Mesenchymal stem cell (in vitro differentiated cells and primary cell): ENCODE results near the gene NOTUM.

Source experiments
- DNase-seq: peaks from one replicate; pipeline ENCODE4 v3.0.0-alpha.2; 2013
- H2AFZ ChIP-seq: one replicate; pipeline ENCODE4 v1.6.1; 2013; ENCODE audit warnings: low read depth, mild to moderate bottlenecking, control low read depth, inconsistent platforms, low read length, moderate library complexity
- H2AK5ac ChIP-seq: 2 replicates; pipeline ENCODE4 v1.6.1; 2013; ENCODE audit warnings: low read length, moderate library complexity, mild to moderate bottlenecking, inconsistent platforms; ENCODE audit not compliant: severe bottlenecking
- H2BK120ac ChIP-seq: one replicate; pipeline ENCODE4 v1.6.1; 2013; ENCODE audit warnings: low read depth, mild to moderate bottlenecking, inconsistent platforms, low read length, moderate library complexity
- H2BK12ac ChIP-seq, 2 experiments: one replicate each; pipeline ENCODE4 v1.6.1; 2013; ENCODE audit warnings: inconsistent platforms in 2 of 2, low read length in 2 of 2, mild to moderate bottlenecking in 2 of 2, moderate library complexity in 2 of 2, control low read depth in 1 of 2
- H2BK15ac ChIP-seq: one replicate; pipeline ENCODE4 v1.6.1; 2013; ENCODE audit warnings: mild to moderate bottlenecking, low read depth, inconsistent platforms; ENCODE audit not compliant: poor library complexity, severe bottlenecking
- H2BK5ac ChIP-seq: 2 replicates; pipeline ENCODE4 v1.6.1; 2013; ENCODE audit warnings: low read depth, mild to moderate bottlenecking, low read length, control low read depth, inconsistent platforms; ENCODE audit not compliant: poor library complexity, severe bottlenecking
- H3K14ac ChIP-seq, 2 experiments: one replicate each; pipeline ENCODE4 v1.6.1; 2013; ENCODE audit warnings: inconsistent platforms in 2 of 2, low read length in 2 of 2, control low read depth in 1 of 2, mild to moderate bottlenecking in 1 of 2, moderate library complexity in 1 of 2
- H3K18ac ChIP-seq, 2 experiments: one replicate each; pipeline ENCODE4 v1.6.1; 2013; ENCODE audit warnings: inconsistent platforms in 2 of 2, low read length in 2 of 2, control low read depth in 1 of 2, low read depth in 1 of 2, mild to moderate bottlenecking in 1 of 2
- H3K23ac ChIP-seq, 2 experiments: one replicate each; pipeline ENCODE4 v1.6.1; 2013; ENCODE audit warnings: inconsistent platforms in 2 of 2, low read length in 2 of 2, mild to moderate bottlenecking in 2 of 2, moderate library complexity in 2 of 2, control low read depth in 1 of 2
- H3K27ac ChIP-seq: 2 replicates; pipeline ENCODE4 v1.5.1; 2013; ENCODE audit warnings: mild to moderate bottlenecking, moderate library complexity, low read length, control low read depth, inconsistent platforms; ENCODE audit not compliant: poor library complexity, severe bottlenecking
- H3K27me3 ChIP-seq, 2 experiments: 2 replicates each; pipeline versions ENCODE4 v1.6.1 to v1.7.0; 2013; ENCODE audit warnings: low read length in 2 of 2, mild to moderate bottlenecking in 2 of 2, moderate library complexity in 2 of 2, control low read depth in 1 of 2, inconsistent platforms in 1 of 2; ENCODE audit not compliant: control insufficient read depth in 1 of 2, insufficient read depth in 1 of 2
- H3K36me3 ChIP-seq, 2 experiments: 2 replicates each; pipeline versions ENCODE4 v1.6.1 to v1.7.0; 2013; ENCODE audit warnings: low read length in 2 of 2, control low read depth in 1 of 2, inconsistent platforms in 1 of 2, low read depth in 1 of 2, mild to moderate bottlenecking in 1 of 2; ENCODE audit not compliant: insufficient read depth in 2 of 2, control insufficient read depth in 1 of 2
- H3K4ac ChIP-seq, 2 experiments: one replicate each; pipeline ENCODE4 v1.6.1; 2013; ENCODE audit warnings: inconsistent platforms in 2 of 2, low read length in 2 of 2, mild to moderate bottlenecking in 2 of 2, moderate library complexity in 2 of 2, control low read depth in 1 of 2, low read depth in 1 of 2
- H3K4me1 ChIP-seq: 2 replicates; pipeline ENCODE4 v1.6.1; 2013; ENCODE audit warnings: low read depth, low read length, control low read depth; ENCODE audit not compliant: control insufficient read depth, insufficient read depth
- H3K4me2 ChIP-seq: 2 replicates; pipeline ENCODE4 v1.6.1; 2013; ENCODE audit warnings: low read length, mild to moderate bottlenecking, inconsistent platforms; ENCODE audit not compliant: poor library complexity, severe bottlenecking
- H3K4me3 ChIP-seq, 2 experiments: 2 replicates each; pipeline versions ENCODE4 v1.5.1 to v1.7.0; 2013; ENCODE audit warnings: low read length in 2 of 2, mild to moderate bottlenecking in 2 of 2, control low read depth in 1 of 2, low read depth in 1 of 2; ENCODE audit not compliant: insufficient read depth in 1 of 2
- H3K79me1 ChIP-seq: replicated peaks from 2 replicates; pipeline ENCODE4 v1.6.1; 2013; ENCODE audit warnings: mild to moderate bottlenecking, control low read depth, low read length, inconsistent platforms; ENCODE audit not compliant: poor library complexity, severe bottlenecking
- H3K9ac ChIP-seq: 2 replicates; pipeline ENCODE4 v1.7.0; 2013; ENCODE audit warnings: mild to moderate bottlenecking, low read length, moderate library complexity
- H3K9me3 ChIP-seq: 2 replicates; pipeline ENCODE4 v1.7.0; 2013; ENCODE audit warnings: mild to moderate bottlenecking, low read length; ENCODE audit not compliant: control insufficient read depth
- H4K8ac ChIP-seq: one replicate; pipeline ENCODE4 v1.6.1; 2013; ENCODE audit warnings: inconsistent platforms, mild to moderate bottlenecking, low read length, moderate library complexity
- H4K91ac ChIP-seq: one replicate; pipeline ENCODE4 v1.6.1; 2013; ENCODE audit warnings: mild to moderate bottlenecking, low read length, inconsistent platforms
- WGBS: methylation state at CpG from one replicate; pipeline ENCODE4 v1.1.7; 2013; ENCODE audit warnings: mixed read lengths; 5-methylcytosine and 5-hydroxymethylcytosine counted together

Gene NOTUM

DNA sequence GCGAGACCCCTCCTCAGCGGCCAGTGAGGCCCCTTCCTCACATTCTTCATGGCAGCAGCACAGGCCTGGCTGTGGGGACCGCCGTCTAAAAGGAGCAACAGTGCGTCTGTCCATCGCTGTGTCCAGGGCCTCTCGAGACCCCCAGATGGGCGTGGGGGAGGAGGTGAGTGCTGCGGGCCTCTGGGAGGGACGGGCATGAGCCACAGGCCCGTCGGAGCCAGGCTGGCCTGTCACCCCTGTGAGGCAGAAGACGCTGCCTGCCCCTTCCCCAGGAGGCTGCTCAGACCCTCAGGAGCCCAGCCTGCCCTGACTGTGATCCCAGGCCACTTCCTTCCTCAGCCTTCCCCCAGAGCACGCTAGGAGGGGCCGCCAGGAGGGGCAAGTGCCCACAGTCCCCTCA lies 21.8 kb downstream of the NOTUM start:
- no peak overlapping the region for H2AK5ac ChIP-seq
- no peak overlapping the region for H3K18ac ChIP-seq
- no peak overlapping the region for H2BK15ac ChIP-seq
- no peak overlapping the region for H4K91ac ChIP-seq
- no peak overlapping the region for H2BK5ac ChIP-seq
- no peak overlapping the region for H2BK120ac ChIP-seq
- no peak for DNase-seq
- H2AFZ ChIP-seq: no peak overlapping the region
- no peak overlapping the region for H3K23ac ChIP-seq
- peaks cover 16% of the 10 kb centered on the region for H3K79me1 ChIP-seq
- no peak overlapping the region for H2BK12ac ChIP-seq
- no peak overlapping the region for H3K9ac ChIP-seq
- H3K36me3 ChIP-seq: peaks cover 0 to 12% of the 10 kb centered on the region in 2 experiments
- no peak overlapping the region for H3K4me2 ChIP-seq
- WGBS: 73% methylated on average over 12 of the region's 15 CpGs
- peaks cover 13 to 39% of the 10 kb centered on the region in 2 experiments for H3K27me3 ChIP-seq
- H3K27ac ChIP-seq: no peak overlapping the region
- H3K14ac ChIP-seq: no peak overlapping the region
- H3K4ac ChIP-seq: no peak overlapping the region
- peaks cover 27% of the 10 kb centered on the region for H3K4me1 ChIP-seq
- no peaks in the 10 kb centered on the region for H3K9me3 ChIP-seq
- H4K8ac ChIP-seq: no peak overlapping the region
- H3K4me3 ChIP-seq: no peak overlapping the region

DNA sequence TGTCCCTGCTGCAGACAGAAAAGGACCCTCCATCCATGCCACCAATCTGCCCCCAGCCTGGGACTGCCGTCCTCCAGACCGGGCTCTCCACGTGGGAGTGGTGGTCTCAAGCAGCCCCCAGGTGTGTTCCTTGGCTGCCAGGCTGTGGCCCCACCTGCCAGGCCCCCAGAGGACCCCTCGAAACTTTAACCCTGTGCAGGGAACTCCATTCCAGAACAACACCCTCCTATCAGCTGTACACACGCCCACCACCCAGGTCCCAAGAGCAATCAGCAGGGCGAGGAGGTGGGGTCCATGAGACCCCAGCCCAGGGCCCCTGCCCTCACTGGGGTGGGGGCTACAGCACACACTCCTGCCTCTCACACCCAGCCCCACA lies 25.3 kb downstream of the NOTUM start:
- Histone ChIP-seq H4K8ac (no peak overlapping the region), H3K36me3 (peaks cover 0 to 36% of the 10 kb centered on the region in 2 experiments), H3K14ac (peak overlapping the region in 1 of 2 experiments; percentile 53), H3K4ac (no peak overlapping the region), H3K4me3 (no peak overlapping the region), H2BK120ac (no peak overlapping the region), H3K4me1 (peaks cover 24% of the 10 kb centered on the region), H3K9ac (no peak overlapping the region), H3K4me2 (peak overlapping the region; percentile 0), H3K18ac (peak overlapping the region in 1 of 2 experiments; percentile 25), H2BK5ac (no peak overlapping the region), H3K9me3 (no peaks in the 10 kb centered on the region), H3K27me3 (peaks cover 4 to 35% of the 10 kb centered on the region in 2 experiments), H3K27ac (no peak overlapping the region), H3K79me1 (peaks cover 20% of the 10 kb centered on the region), H2AK5ac (no peak overlapping the region), H2BK15ac (no peak overlapping the region), H2BK12ac (no peak overlapping the region), H3K23ac (no peak overlapping the region), H4K91ac (no peak overlapping the region), H2AFZ (no peak overlapping the region)
- WGBS: 93% methylated on average over 6 of the region's 6 CpGs
- DNase-seq: no peak

DNA sequence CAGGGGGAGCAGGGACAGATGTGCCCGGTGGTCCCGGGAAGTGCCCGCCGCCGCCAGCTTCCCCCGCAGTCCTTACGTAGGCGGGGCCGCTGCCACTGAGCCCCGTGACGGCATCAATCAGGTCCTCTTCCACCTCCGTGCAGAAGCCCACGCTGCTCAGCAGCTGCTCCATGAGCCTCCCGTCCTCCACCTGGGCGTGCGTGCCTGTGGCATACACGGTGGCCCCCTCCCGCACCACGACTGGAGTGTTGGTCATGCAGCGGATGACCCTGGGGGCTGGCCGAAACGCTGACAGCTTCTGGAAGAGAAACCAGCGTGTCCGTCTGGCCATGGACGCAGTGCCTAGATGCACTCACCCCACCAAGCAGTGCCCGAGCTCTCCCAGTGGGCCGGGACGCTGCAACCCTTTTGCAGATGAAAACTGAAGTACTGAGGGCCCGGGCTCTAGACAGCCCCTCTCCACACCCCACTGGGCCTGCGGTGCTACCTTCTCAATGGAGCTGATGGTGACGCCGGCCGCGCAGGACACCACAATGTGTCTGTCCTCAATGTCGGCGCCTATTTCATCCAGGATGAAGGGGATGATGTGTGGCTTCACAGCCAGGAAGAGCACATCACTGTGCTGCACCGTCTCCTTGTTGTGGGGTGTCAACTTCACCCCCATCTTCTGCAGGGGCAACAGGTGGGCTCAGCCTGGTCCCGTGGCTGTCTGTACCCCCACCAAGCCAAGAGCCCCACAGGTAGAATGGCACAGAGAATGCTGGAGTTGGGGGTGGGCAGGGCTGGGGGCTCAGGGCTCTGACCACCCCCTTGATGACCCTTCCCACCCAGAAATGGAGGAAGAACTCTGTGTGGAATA lies 25.9 kb downstream of the NOTUM start:
- Histone ChIP-seq H3K14ac (no peak overlapping the region), H2BK12ac (no peak overlapping the region), H3K36me3 (peaks cover 0 to 37% of the 10 kb centered on the region in 2 experiments), H4K8ac (no peak overlapping the region), H3K9me3 (no peaks in the 10 kb centered on the region), H3K79me1 (peaks cover 20% of the 10 kb centered on the region), H3K9ac (no peak overlapping the region), H2AFZ (no peak overlapping the region), H3K4me2 (peak overlapping the region; percentile 0), H3K4ac (no peak overlapping the region), H2BK5ac (no peak overlapping the region), H2AK5ac (no peak overlapping the region), H3K27ac (no peak overlapping the region), H4K91ac (no peak overlapping the region), H3K4me1 (peaks cover 26% of the 10 kb centered on the region), H3K27me3 (peaks cover 0 to 29% of the 10 kb centered on the region in 2 experiments), H2BK15ac (no peak overlapping the region), H3K18ac (no peak overlapping the region), H3K4me3 (no peak overlapping the region), H2BK120ac (no peak overlapping the region), H3K23ac (no peak overlapping the region)
- WGBS: 96% methylated on average over 38 of the region's 38 CpGs
- DNase-seq: no peak

DNA sequence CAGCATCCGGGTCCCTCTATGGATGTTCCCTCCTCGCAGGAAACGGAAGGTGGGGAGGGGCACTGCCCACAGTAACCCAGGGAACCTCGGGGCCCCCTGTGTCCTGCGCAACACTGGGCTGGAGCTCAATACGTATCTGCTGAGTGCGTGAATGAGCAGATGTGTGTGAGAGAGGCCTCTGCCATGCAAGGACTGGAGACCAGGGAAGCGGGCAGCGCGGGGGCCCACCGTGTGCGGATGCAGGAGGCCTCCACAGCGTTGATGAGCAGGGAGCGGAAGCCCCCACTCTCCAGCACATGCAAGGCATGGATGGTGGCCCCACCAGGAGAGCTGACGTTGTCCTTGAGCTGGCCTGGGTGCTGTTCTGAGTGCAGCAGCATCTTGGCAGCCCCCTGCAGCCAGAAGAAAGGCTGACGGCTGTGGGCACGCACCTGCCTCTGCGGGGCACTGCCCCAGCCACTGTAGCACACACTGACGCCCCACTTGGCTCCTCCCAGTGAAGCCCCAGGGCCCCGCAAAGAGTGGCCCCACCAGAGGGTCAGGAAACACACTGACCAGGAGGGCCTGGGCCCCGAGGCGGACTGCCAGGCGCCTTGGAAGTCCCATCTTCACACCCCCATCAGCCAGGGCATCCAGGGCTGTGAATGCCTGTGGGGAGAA lies 26.8 kb downstream of the NOTUM start:
- Histone ChIP-seq H3K36me3 (peaks cover 0 to 42% of the 10 kb centered on the region in 2 experiments), H4K8ac (no peak overlapping the region), H2AK5ac (no peak overlapping the region), H2BK120ac (no peak overlapping the region), H3K4me3 (no peak overlapping the region), H3K4me2 (no peak overlapping the region), H3K27me3 (peaks cover 0 to 24% of the 10 kb centered on the region in 2 experiments), H2BK5ac (no peak overlapping the region), H3K27ac (no peak overlapping the region), H3K4ac (no peak overlapping the region), H3K79me1 (peaks cover 20% of the 10 kb centered on the region), H3K9ac (no peak overlapping the region), H3K23ac (no peak overlapping the region), H3K14ac (no peak overlapping the region), H2BK12ac (no peak overlapping the region), H3K4me1 (peaks cover 34% of the 10 kb centered on the region), H3K9me3 (no peaks in the 10 kb centered on the region), H2AFZ (no peak overlapping the region), H2BK15ac (no peak overlapping the region), H4K91ac (peak overlapping the region; percentile 18), H3K18ac (no peak overlapping the region)
- WGBS: 97% methylated on average over 23 of the region's 23 CpGs
- no peak for DNase-seq
